WTC11 (cell line): ENCODE measurements around the gene PALD1.

Source experiments
- CTCF ChIP-seq: fragments of 200-600 bp; IDR thresholded peaks from 2 replicates; pipeline ENCODE4 v1.8.0; 2022; ENCODE audit warnings: antibody characterized with exemption
- E2F1 ChIP-seq: sonication (generic); formaldehyde crosslinking; IDR thresholded peaks from 2 replicates; pipeline ENCODE4 v1.8.0; 2022; ENCODE audit warnings: mild to moderate bottlenecking, missing genetic modification reagents

GRCh38 chr10:70435241-70436085 lies 43.1 kb upstream of the PALD1 start:
- no peak for TF ChIP-seq E2F1 (CRISPR knock-in tag)
- TF ChIP-seq CTCF, result no peak
